ENCODE results near the gene POLR2J3.
"Not testable (repeated sequence)": the region's sequence is repeated elsewhere in the genome, so short reads cannot be mapped to it uniquely, and the experiment has no call there.

POLR2J3 gene

DNA sequence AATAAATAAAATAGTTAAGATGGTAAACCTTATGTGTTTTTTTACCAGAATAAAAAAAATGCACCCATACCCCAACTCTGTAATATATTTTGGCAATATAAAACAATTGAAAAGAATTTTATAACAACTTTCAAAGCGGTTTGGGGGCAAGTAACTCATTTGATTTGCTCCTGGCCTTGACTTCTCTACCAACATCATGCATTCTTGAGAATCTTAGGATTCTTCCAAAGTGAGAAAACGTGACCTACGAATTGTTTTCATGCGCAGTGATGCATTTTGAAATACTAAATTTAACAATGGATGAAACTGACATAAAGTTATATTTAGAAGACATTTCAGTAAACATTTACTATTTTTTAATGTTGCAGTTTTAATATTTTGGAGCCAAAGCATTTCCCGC is 51.6 kb downstream of the POLR2J3 start:
- not testable (repeated sequence) for DNase-seq (ENCODE audit: low read depth in 2 of 2)

DNA sequence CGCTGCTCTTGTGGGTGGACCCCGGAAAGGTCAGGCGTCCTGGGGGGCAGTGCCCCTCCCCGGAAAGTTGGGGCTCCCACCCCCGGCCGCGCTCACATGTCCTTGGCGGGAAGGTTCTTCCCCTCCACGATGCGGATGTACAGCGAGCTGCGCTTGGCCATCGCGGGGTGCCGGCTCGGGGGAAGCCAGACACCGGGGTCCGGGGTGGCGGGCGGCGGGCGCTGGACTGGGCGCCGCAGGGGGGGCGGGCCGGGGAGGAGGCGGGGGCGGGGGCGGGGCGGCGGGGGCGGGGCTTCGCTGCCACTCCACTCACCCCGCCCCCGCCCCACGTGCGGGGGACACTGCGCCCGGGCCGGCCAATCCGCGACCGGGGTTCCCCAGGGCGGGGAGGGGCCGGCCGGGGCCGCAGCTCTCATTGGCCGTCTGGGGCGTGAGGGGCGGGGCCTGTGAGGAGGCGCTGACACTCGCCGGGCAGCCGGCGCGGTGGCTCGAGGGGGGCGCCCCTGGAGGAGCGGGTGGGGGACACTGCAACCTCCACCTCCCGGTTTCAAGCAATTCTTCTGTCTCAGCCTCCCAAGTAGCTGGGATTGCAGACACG is 54.7 kb downstream of the POLR2J3 start, which contains the start of gene RASA4B:
TSS of gene RASA4B (minus strand) at position 228 of the 598 bp plus-strand sequence. CDS start at position 161, 67 bp downstream.
- DNase-seq (ENCODE audit: low read depth in 2 of 2), result not testable (repeated sequence)
